H1 (cell line): ENCODE measurements around the gene NCF2. TPM values are rescaled to one million over a fixed set of nuclear protein-coding genes. Genes with fewer than 3 reads are reported as not detected.

Experiments used
- CTCF ChIA-PET: fragments of 300-600 bp; sonication (Branson Sonifier 250); formaldehyde crosslinking; loops from one replicate; lab custom pipeline; 2021; ENCODE audit not compliant: partially characterized antibody; lab: Charles Lee
- POLR2A ChIA-PET: fragments of 300-600 bp; sonication (Branson Sonifier 250); formaldehyde crosslinking; loops from one replicate; lab custom pipeline; 2021; ENCODE audit warnings: inconsistent platforms; ENCODE audit not compliant: partially characterized antibody; lab: Charles Lee
- DNase-seq, 2 experiments: peaks; one replicate each; pipeline versions ENCODE4 v3.0.0 to v3.0.0-alpha.2; 2010 to 2022; ENCODE audit warnings: low spot score in 2 of 2, low read depth in 1 of 2, mixed read lengths in 1 of 2
- FAIRE-seq: peaks from 2 replicates; lab custom pipeline; 2011; peaks lifted over from hg19 to GRCh38; lab: Jason Lieb, UNC
- H2AFZ ChIP-seq: 2 replicates; pipeline ENCODE4 v1.8.1; 2012; ENCODE audit warnings: low read length, inconsistent platforms
- H2AK5ac ChIP-seq: 2 replicates; pipeline ENCODE4 v1.6.1; 2013; ENCODE audit warnings: low read depth, low read length
- H2BK120ac ChIP-seq: replicated peaks from 2 replicates; pipeline ENCODE3; 2013; ENCODE audit warnings: low read depth, low read length, inconsistent platforms
- H2BK12ac ChIP-seq: 2 replicates; pipeline ENCODE4 v1.6.1; 2013; ENCODE audit warnings: low read depth, low read length
- H2BK15ac ChIP-seq: 2 replicates; pipeline ENCODE4 v1.6.1; 2013; ENCODE audit warnings: low read length
- H2BK20ac ChIP-seq: 2 replicates; pipeline ENCODE4 v1.6.1; 2013; ENCODE audit warnings: low read length
- H2BK5ac ChIP-seq: 2 replicates; pipeline ENCODE4 v1.6.1; 2013; ENCODE audit warnings: low read depth, low read length
- H3K14ac ChIP-seq: 2 replicates; pipeline ENCODE4 v1.6.1; 2013; ENCODE audit warnings: inconsistent platforms; ENCODE audit not compliant: insufficient read length
- H3K18ac ChIP-seq: 2 replicates; pipeline ENCODE4 v1.6.1; 2013; ENCODE audit warnings: low read length; ENCODE audit errors: extremely low read depth
- H3K23ac ChIP-seq: 2 replicates; pipeline ENCODE4 v1.6.1; 2013; ENCODE audit warnings: inconsistent platforms; ENCODE audit not compliant: insufficient read length
- H3K23me2 ChIP-seq: 2 replicates; pipeline ENCODE4 v1.6.1; 2013; ENCODE audit warnings: low read depth, low read length
- H3K27ac ChIP-seq: 2 replicates; pipeline ENCODE4 v1.6.1; 2011; ENCODE audit warnings: low read depth, low read length, inconsistent platforms
- H3K27me3 ChIP-seq, 4 experiments: replicated peaks in 1 of 4; 1 replicate in 1 of 4; 2 replicates in 3 of 4; pipeline versions ENCODE4 v1.6.1 to v1.8.1; 2011 to 2013; ENCODE audit warnings: low read length in 3 of 4, mild to moderate bottlenecking in 3 of 4, inconsistent platforms in 2 of 4, mixed read lengths in 2 of 4, moderate library complexity in 1 of 4; ENCODE audit not compliant: control insufficient read depth in 3 of 4, insufficient read depth in 3 of 4; ENCODE audit errors: extremely low read depth in 1 of 4
- H3K36me3 ChIP-seq, 4 experiments: 2 replicates each; pipeline versions ENCODE4 v1.6.1 to v1.8.1; 2011 to 2013; ENCODE audit warnings: mild to moderate bottlenecking in 4 of 4, low read length in 3 of 4, moderate library complexity in 2 of 4, control low read depth in 1 of 4, inconsistent platforms in 1 of 4; ENCODE audit not compliant: insufficient read depth in 4 of 4, control insufficient read depth in 2 of 4
- H3K4ac ChIP-seq: replicated peaks from 2 replicates; pipeline ENCODE3; 2013; ENCODE audit warnings: low read length, low read depth, mixed read lengths, inconsistent platforms; ENCODE audit not compliant: insufficient read length
- H3K4me1 ChIP-seq, 4 experiments: replicated peaks in 1 of 4; 1 replicate in 1 of 4; 2 replicates in 3 of 4; pipeline versions ENCODE4 v1.6.1 to v1.8.1; 2011 to 2013; ENCODE audit warnings: low read length in 3 of 4, inconsistent platforms in 2 of 4, mixed read lengths in 1 of 4; ENCODE audit not compliant: insufficient read depth in 4 of 4, control insufficient read depth in 3 of 4
- H3K4me2 ChIP-seq, 2 experiments: 2 replicates each; pipeline versions ENCODE4 v1.6.1 to v1.8.1; 2011 to 2013; ENCODE audit warnings: low read depth in 2 of 2, low read length in 2 of 2, control low read depth in 1 of 2, inconsistent platforms in 1 of 2, mild to moderate bottlenecking in 1 of 2; ENCODE audit not compliant: insufficient read depth in 1 of 2
- H3K4me3 ChIP-seq, 4 experiments: fragments of 200-600, 300-600 bp in 1 of 4; sonication (generic), shearing (Covaris generic), sonication (Bioruptor Twin) in 1 of 4; 2 replicates each; pipeline versions ENCODE4 v1.5.1 to v1.8.1; 2011 to 2016; ENCODE audit warnings: low read length in 4 of 4, low read depth in 3 of 4, control low read depth in 2 of 4, inconsistent platforms in 2 of 4, mild to moderate bottlenecking in 2 of 4, mixed read lengths in 1 of 4, moderate library complexity in 1 of 4; ENCODE audit not compliant: insufficient read depth in 2 of 4; ENCODE audit errors: extremely low read depth in 1 of 4
- H3K56ac ChIP-seq: replicated peaks from 2 replicates; pipeline ENCODE3; 2013; ENCODE audit warnings: low read depth, mild to moderate bottlenecking, mixed read lengths, low read length, inconsistent platforms; ENCODE audit not compliant: insufficient read length
- H3K79me1 ChIP-seq: 2 replicates; pipeline ENCODE4 v1.6.1; 2013; ENCODE audit warnings: low read depth, low read length, control low read depth
- H3K79me2 ChIP-seq, 2 experiments: 2 replicates each; pipeline versions ENCODE4 v1.6.1 to v1.8.1; 2012 to 2013; ENCODE audit warnings: low read length in 2 of 2, mild to moderate bottlenecking in 2 of 2, inconsistent platforms in 1 of 2; ENCODE audit not compliant: insufficient read depth in 2 of 2, control insufficient read depth in 1 of 2
- H3K9ac ChIP-seq, 4 experiments: replicated peaks in 1 of 4; 1 replicate in 1 of 4; 2 replicates in 3 of 4; pipeline versions ENCODE4 v1.6.1 to v1.8.1; 2011 to 2013; ENCODE audit warnings: low read depth in 3 of 4, low read length in 3 of 4, control low read depth in 2 of 4, mild to moderate bottlenecking in 2 of 4, moderate library complexity in 2 of 4, inconsistent platforms in 1 of 4; ENCODE audit errors: extremely low read depth in 1 of 4
- H3K9me3 ChIP-seq, 2 experiments: 2 replicates each; pipeline versions ENCODE4 v1.6.1 to v1.8.1; 2012 to 2013; ENCODE audit warnings: mild to moderate bottlenecking in 2 of 2, moderate library complexity in 2 of 2, control low read depth in 1 of 2, inconsistent platforms in 1 of 2, low read depth in 1 of 2, low read length in 1 of 2, mixed read lengths in 1 of 2; ENCODE audit not compliant: insufficient read depth in 2 of 2
- H4K20me1 ChIP-seq, 2 experiments: replicated peaks in 1 of 2; 2 replicates each; pipeline versions ENCODE3 to v1.8.1; 2011 to 2013; ENCODE audit warnings: inconsistent platforms in 2 of 2, low read length in 2 of 2, mild to moderate bottlenecking in 1 of 2; ENCODE audit not compliant: insufficient read depth in 2 of 2, control insufficient read depth in 1 of 2
- H4K5ac ChIP-seq: 2 replicates; pipeline ENCODE4 v1.6.1; 2013; ENCODE audit warnings: low read length, low read depth, mixed read lengths, inconsistent platforms; ENCODE audit not compliant: insufficient read length
- H4K8ac ChIP-seq: 2 replicates; pipeline ENCODE4 v1.8.0; 2013; ENCODE audit warnings: mild to moderate bottlenecking, moderate library complexity, low read length, inconsistent platforms; ENCODE audit not compliant: insufficient read depth; ENCODE audit errors: extremely low read depth
- H4K91ac ChIP-seq: replicated peaks from 2 replicates; pipeline ENCODE3; 2013; ENCODE audit warnings: low read length, mixed read lengths, inconsistent platforms; ENCODE audit not compliant: insufficient read length
- CTBP2 ChIP-seq: IDR thresholded peaks from 2 replicates; pipeline ENCODE4 v1.7.0; 2011; ENCODE audit warnings: borderline replicate concordance, mild to moderate bottlenecking, moderate library complexity, mixed read lengths, low read length; ENCODE audit not compliant: insufficient read depth, insufficient read length
- EP300 ChIP-seq, 2 experiments: IDR thresholded peaks; 1 replicate in 1 of 2; 2 replicates in 1 of 2; pipeline ENCODE4 v1.6.1; 2011 to 2012; ENCODE audit warnings: low read depth in 2 of 2, low read length in 2 of 2, mild to moderate bottlenecking in 2 of 2, borderline replicate concordance in 1 of 2, inconsistent platforms in 1 of 2, moderate library complexity in 1 of 2
- FOSL1 ChIP-seq: IDR thresholded peaks from 2 replicates; pipeline ENCODE4 v1.6.1; 2011; ENCODE audit warnings: mild to moderate bottlenecking, low read depth, low read length, moderate library complexity; ENCODE audit not compliant: insufficient read depth
- GABPA ChIP-seq: IDR thresholded peaks from 2 replicates; pipeline ENCODE4 v1.6.1; 2011; ENCODE audit warnings: mild to moderate bottlenecking, low read length, moderate library complexity, borderline replicate concordance; ENCODE audit not compliant: insufficient read depth
- GTF2F1 ChIP-seq: IDR thresholded peaks from 2 replicates; pipeline ENCODE4 v1.6.1; 2012; ENCODE audit warnings: low read depth, low read length, improper control_type of control experiment, borderline replicate concordance
- HDAC6 ChIP-seq: IDR thresholded peaks from one replicate; pipeline ENCODE4 v1.7.1; 2012; ENCODE audit warnings: low read depth, mild to moderate bottlenecking, inconsistent platforms, low read length, moderate library complexity
- JUND ChIP-seq: IDR thresholded peaks from 2 replicates; pipeline ENCODE4 v1.6.1; 2011; ENCODE audit warnings: mild to moderate bottlenecking, improper control_type of control experiment, low read length
- KDM4A ChIP-seq: IDR thresholded peaks from one replicate; pipeline ENCODE4 v1.7.1; 2012; ENCODE audit warnings: low read depth, mild to moderate bottlenecking, moderate library complexity, low read length, inconsistent platforms; ENCODE audit not compliant: severe bottlenecking
- MAX ChIP-seq: IDR thresholded peaks from 2 replicates; pipeline ENCODE4 v1.6.1; 2012; ENCODE audit warnings: inconsistent platforms
- PHF8 ChIP-seq: fragments of 200-600 bp; sonication (generic); conservative IDR thresholded peaks from 2 replicates; pipeline ENCODE4 v1.7.1; 2012; ENCODE audit warnings: low read depth, mild to moderate bottlenecking, inconsistent platforms, low read length, moderate library complexity
- SIRT6 ChIP-seq: IDR thresholded peaks from one replicate; pipeline ENCODE4 v1.7.1; 2012; ENCODE audit warnings: low read length, inconsistent platforms
- TBP ChIP-seq: IDR thresholded peaks from 2 replicates; pipeline ENCODE4 v1.6.1; 2011; ENCODE audit warnings: low read depth, low read length, improper control_type of control experiment
- USF2 ChIP-seq: IDR thresholded peaks from 2 replicates; pipeline ENCODE4 v1.6.1; 2011; ENCODE audit warnings: low read length, improper control_type of control experiment
- WGBS, 2 experiments: shearing (Covaris generic) in 1 of 2; methylation state at CpG; one replicate each; pipeline versions ENCODE4 v1.1.6 to v1.1.7; 2013 to 2015; ENCODE audit warnings: low lambda C conversion rate in 2 of 2, mixed read lengths in 2 of 2, inconsistent platforms in 1 of 2, low coverage in 1 of 2, missing lambda C conversion rate in 1 of 2; ENCODE audit not compliant: insufficient replicate concordance in 2 of 2, insufficient coverage in 1 of 2, insufficient read length in 1 of 2; ENCODE audit errors: extremely low coverage in 1 of 2, missing lambda C conversion rate in 1 of 2; 5-methylcytosine and 5-hydroxymethylcytosine counted together
- polyA plus RNA-seq, 7 experiments: library from polyadenylated mRNA; depleted of rRNA in 3 of 7; stranded (reverse) in 5 of 7; unstranded in 2 of 7; fragments of >200 nt in 5 of 7; fragments of 200-250 nt in 2 of 7; gene quantifications; 1 replicate in 5 of 7; 2 replicates in 1 of 7; 4 replicates in 1 of 7; pipeline versions ENCODE4 v1.2.1 to v1.2.3, GENCODE V29; 2011 to 2013; ENCODE audit warnings: missing spikeins in 2 of 7, mixed read lengths in 2 of 7
- total RNA-seq: library from RNA; stranded (reverse); fragmentation: NEBNext Ultra II Directional; extraction: Animal tissue kit (Norgen Biotek cat#: 25700); gene quantifications from 2 replicates; pipeline ENCODE4 v1.2.1, GENCODE V29; 2021

NCF2 gene
- total and polyA plus RNA-seq, 2 of the 8 experiments (the other 6 are each of a cell fraction or from before 2014, with no cell fraction given), result not detected

- no peak overlapping the region for H2BK15ac ChIP-seq
- no peak overlapping the region for H3K27ac ChIP-seq
- no peaks in the 10 kb centered on the region for H3K79me2 ChIP-seq
- no peak overlapping the region for H3K18ac ChIP-seq
- H3K23ac ChIP-seq, result no peak overlapping the region
- no peak overlapping the region for H3K4ac ChIP-seq
- H3K27me3 ChIP-seq, result peaks cover 0 to 2% (median 0%) of the 10 kb centered on the region in 4 experiments; a peak in 1 of 7 replicates
- H3K9me3 ChIP-seq, result no peaks in the 10 kb centered on the region
- no peak overlapping the region for H3K4me2 ChIP-seq
- no peak for FAIRE-seq
- no peak overlapping the region for H2BK5ac ChIP-seq
- no peak overlapping the region for H3K14ac ChIP-seq
- no peak overlapping the region for H3K4me3 ChIP-seq
- H4K20me1 ChIP-seq, result peaks cover 0 to 2% of the 10 kb centered on the region in 2 experiments
- H3K56ac ChIP-seq, result no peak overlapping the region
- no peaks in the 10 kb centered on the region for H3K4me1 ChIP-seq
- no peak overlapping the region for H4K8ac ChIP-seq
- POLR2A ChIA-PET, result no interaction called here
- peaks cover 9 to 69% (median 40%) of the 10 kb centered on the region in 4 experiments for H3K36me3 ChIP-seq
- no peak overlapping the region for H2BK12ac ChIP-seq
- WGBS, 2 experiments, result 89% methylated on average over 4 of the region's 4 CpGs; no CpG with 5 or more reads in 1 of the 2 experiments
- H2AK5ac ChIP-seq, result no peak overlapping the region
- DNase-seq, result no peak
- H2BK20ac ChIP-seq, result no peak overlapping the region
- H4K91ac ChIP-seq, result no peak overlapping the region
- no peak overlapping the region for H2BK120ac ChIP-seq
- CTCF ChIA-PET, result no interaction called here
- no peak overlapping the region for H3K9ac ChIP-seq
- H3K79me1 ChIP-seq, result no peaks in the 10 kb centered on the region
- no peaks in the 10 kb centered on the region for H3K23me2 ChIP-seq
- H2AFZ ChIP-seq, result no peak overlapping the region
- no peak overlapping the region for H4K5ac ChIP-seq
- TF ChIP-seq PHF8 (no peak), FOSL1 (no peak), JUND (no peak), SIRT6 (no peak), HDAC6 (no peak), KDM4A (no peak), USF2 (no peak), GTF2F1 (no peak), GABPA (no peak), MAX (no peak), EP300 (IDR thresholded peaks at IDR 0.05; ENCODE audit: borderline replicate concordance in 1 of 2, low read depth in 2 of 2, low read length in 2 of 2) (no peak), CTBP2 (no peak), TBP (no peak)
Observed at GRCh38 chr1:183537405-183537804, 52.9 kb downstream of the NCF2 start.
